Right lobe of liver (tissue), 4 donors: Measurements from ENCODE around the gene RAB3B.

ENCODE experiments used
- POLR2A ChIP-seq: fragments of 450-650 bp; IDR thresholded peaks from one replicate; pipeline ENCODE4 v1.6.1; 2017; ENCODE audit warnings: antibody characterized with exemption, mild to moderate bottlenecking
- TF ChIP-seq, protein P1 (sequence below), 4 donors: fragments of 200-600 bp in 3 of 4; fragments of 450-650 bp in 1 of 4; IDR thresholded peaks; one replicate each; pipeline versions ENCODE4 v1.5.1 to v1.8.0; 2016 to 2022; ENCODE audit warnings: antibody characterized with exemption in 4 of 4, mild to moderate bottlenecking in 2 of 4
- donor health status: DM: no; HTN: no; CAD: no.
- donor health status: DM: no; HTN: no; CAD: no.
- donor health status: DM: no; HTN: yes; CAD: no.

DNA sequence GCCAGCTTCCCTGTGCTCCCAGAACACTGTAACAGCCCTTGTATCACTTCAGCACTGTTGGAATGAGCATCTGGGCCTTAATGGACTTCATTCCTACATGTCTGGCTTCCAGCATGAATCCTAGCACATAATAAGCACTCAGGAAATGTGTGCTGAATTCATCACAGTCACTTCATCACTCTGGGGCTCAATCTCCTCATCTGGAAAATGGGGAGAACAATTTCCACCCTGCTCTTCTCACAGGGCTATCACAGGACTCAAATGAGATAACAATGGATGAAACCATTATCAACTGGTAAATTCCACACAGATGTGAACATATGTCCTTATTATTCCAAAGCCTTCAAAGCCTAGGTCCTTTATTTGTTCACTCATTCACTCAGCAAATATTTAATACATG, 12.4 kb downstream of the RAB3B start:
- TF ChIP-seq, protein P1, sequence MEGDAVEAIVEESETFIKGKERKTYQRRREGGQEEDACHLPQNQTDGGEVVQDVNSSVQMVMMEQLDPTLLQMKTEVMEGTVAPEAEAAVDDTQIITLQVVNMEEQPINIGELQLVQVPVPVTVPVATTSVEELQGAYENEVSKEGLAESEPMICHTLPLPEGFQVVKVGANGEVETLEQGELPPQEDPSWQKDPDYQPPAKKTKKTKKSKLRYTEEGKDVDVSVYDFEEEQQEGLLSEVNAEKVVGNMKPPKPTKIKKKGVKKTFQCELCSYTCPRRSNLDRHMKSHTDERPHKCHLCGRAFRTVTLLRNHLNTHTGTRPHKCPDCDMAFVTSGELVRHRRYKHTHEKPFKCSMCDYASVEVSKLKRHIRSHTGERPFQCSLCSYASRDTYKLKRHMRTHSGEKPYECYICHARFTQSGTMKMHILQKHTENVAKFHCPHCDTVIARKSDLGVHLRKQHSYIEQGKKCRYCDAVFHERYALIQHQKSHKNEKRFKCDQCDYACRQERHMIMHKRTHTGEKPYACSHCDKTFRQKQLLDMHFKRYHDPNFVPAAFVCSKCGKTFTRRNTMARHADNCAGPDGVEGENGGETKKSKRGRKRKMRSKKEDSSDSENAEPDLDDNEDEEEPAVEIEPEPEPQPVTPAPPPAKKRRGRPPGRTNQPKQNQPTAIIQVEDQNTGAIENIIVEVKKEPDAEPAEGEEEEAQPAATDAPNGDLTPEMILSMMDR (IDR thresholded peaks at IDR 0.05), result no peak
- no peak for TF ChIP-seq POLR2A
